ENCODE results near the gene FBLN2.
"Not testable (repeated sequence)": the region's sequence is repeated elsewhere in the genome, so short reads cannot be mapped to it uniquely, and the experiment has no call there.

FBLN2 gene

DNA sequence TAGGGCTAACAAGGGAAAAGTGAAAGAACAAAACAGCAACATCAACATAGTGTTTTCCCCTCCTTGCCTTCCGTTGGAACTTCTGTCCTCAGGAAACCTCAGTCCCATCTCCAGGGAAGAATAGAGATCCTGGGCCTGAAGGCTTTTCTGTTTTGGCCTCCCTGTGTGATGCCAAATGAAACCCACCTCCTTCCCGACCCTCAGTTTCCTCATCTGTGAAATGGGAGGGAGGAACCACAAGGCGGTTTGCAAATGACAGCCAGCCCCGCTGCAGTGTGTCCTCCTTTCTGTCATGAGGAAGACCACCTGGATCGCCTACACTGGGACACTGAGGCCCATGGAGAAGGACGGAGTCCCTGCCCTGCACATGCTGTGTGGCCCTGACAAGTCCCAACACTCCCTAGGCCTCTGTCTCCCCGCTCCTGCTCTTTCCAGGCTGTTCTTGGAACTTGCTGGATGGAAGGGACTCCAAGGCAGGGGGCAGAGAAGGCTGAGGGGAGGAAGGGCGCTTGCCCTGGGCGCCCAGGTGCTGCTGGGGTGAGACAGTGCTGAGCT is 28.5 kb upstream of the FBLN2 start:
- TF ChIP-seq, protein P1, sequence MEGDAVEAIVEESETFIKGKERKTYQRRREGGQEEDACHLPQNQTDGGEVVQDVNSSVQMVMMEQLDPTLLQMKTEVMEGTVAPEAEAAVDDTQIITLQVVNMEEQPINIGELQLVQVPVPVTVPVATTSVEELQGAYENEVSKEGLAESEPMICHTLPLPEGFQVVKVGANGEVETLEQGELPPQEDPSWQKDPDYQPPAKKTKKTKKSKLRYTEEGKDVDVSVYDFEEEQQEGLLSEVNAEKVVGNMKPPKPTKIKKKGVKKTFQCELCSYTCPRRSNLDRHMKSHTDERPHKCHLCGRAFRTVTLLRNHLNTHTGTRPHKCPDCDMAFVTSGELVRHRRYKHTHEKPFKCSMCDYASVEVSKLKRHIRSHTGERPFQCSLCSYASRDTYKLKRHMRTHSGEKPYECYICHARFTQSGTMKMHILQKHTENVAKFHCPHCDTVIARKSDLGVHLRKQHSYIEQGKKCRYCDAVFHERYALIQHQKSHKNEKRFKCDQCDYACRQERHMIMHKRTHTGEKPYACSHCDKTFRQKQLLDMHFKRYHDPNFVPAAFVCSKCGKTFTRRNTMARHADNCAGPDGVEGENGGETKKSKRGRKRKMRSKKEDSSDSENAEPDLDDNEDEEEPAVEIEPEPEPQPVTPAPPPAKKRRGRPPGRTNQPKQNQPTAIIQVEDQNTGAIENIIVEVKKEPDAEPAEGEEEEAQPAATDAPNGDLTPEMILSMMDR (IDR thresholded peaks at IDR 0.05; ENCODE audit: extremely low read depth, missing control alignments): no peak
- DNase-seq (ENCODE audit: low spot score): no peak

DNA sequence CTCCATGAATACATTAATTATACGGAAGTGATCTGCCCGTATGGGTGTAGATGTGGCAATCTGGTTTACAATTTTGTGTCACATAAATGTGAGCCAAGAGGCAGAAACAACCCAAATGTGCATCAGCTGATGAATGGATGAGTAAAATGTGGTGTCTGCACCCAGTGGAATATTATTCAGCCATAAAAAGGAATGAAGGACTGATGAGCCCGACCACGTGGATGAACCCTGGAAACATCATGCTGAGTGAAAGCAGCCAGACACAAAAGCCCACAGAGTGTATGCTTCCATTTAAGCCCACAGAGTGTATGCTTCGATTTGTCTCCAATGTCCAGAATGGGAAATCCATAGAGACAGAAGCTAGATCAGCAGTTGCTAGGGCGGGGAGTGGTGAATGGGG is 27.6 kb upstream of the FBLN2 start:
- TF ChIP-seq, protein P1 (IDR thresholded peaks at IDR 0.05; ENCODE audit: extremely low read depth, missing control alignments): no peak

GRCh38 chr3:13521749-13522148 is 27.2 kb upstream of the FBLN2 start:
- DNase-seq (ENCODE audit: low spot score): not testable (repeated sequence)

More for the DNA sequence above, 27.6 kb upstream of the FBLN2 start:
- DNase-seq (ENCODE audit: low spot score): no peak

- DNase-seq (ENCODE audit: low spot score): no peak
- TF ChIP-seq, protein P1 (IDR thresholded peaks at IDR 0.05; ENCODE audit: extremely low read depth, missing control alignments): no peak
These were observed 26.7 kb upstream of the FBLN2 start for GRCh38 chr3:13522236-13522635.

DNA sequence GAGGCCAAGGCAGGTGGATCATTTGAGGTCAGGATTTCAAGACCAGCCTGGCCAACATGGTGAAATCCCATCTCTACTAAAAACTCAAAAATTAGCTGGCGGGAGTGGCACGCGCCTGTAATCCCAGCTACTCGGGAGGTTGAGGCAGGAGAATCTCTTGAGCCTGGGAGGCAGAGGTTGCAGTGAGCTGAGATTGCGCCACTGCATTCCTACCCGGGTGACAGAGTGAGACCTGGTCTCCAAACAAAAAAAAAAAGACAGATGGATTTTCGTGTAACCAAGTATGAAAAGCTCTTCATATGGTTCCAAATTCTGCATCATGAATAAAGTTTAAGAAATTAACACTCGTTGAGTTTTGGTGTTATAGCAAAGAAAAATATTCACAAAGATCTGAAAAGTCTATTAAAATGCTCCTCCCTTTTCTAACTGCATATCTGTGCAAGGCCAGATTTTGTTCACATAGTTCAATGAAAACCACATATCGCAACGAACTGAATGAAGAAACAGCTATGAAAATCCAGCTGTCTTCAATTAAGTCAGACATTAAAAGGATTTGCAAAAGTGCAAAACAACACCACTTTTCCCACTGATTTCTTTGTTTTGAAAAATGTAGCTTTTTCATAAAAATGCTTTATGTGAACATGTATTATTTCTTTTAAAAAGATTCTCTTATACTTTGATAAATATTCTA is 23.8 kb upstream of the FBLN2 start:
- no peak for DNase-seq (ENCODE audit: low spot score)
- TF ChIP-seq, protein P1 (IDR thresholded peaks at IDR 0.05; ENCODE audit: extremely low read depth, missing control alignments): no peak

DNA sequence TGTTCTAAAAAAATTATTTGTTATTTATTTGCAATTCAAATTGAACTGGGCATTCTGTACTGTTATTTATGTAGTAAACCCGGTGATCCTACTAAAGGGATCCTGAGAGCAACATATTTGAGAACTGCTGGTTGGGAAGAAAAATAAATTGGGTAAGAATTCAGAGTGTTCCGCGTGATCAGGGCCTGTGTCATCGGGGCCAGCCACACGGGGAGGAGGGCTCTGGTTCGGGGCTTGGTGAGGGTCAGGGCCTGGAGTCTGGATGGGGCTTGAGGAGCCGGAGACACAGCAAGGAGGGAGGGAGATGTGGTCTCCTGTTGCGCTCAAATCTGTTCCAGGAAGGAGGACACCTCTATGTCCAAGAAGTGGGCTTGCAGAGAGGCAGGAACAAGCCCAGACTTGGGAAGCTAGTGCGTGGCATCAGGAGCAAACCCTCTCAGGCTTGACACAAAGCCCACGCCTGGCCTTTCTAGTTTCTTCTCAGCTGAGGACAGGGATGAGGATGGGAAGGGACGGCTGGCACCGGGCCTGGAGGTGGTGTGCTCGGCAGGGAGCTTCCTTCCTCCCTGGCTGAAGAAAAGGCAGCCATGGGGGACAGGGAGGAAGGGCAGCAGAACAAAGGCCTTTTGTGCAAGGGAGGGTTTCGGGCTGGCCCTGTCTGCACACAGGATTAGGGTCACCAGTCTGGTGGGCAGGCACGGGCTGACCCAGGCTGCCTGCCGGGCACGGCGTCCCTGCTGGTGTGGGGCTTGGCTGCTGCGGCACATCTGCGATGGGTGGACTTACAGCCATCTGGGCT is 22.9 kb upstream of the FBLN2 start:
- TF ChIP-seq, protein P1 (IDR thresholded peaks at IDR 0.05; ENCODE audit: extremely low read depth, missing control alignments): no peak
- no peak for DNase-seq (ENCODE audit: low spot score)

- TF ChIP-seq, protein P1 (IDR thresholded peaks at IDR 0.05; ENCODE audit: extremely low read depth, missing control alignments): no peak
- DNase-seq (ENCODE audit: low spot score): no peak
These were observed 22.3 kb upstream of the FBLN2 start for GRCh38 chr3:13526626-13526949.

Data from GM20000 (cell line).